Measurements from ENCODE around the gene PET117.

Gene PET117

DNA sequence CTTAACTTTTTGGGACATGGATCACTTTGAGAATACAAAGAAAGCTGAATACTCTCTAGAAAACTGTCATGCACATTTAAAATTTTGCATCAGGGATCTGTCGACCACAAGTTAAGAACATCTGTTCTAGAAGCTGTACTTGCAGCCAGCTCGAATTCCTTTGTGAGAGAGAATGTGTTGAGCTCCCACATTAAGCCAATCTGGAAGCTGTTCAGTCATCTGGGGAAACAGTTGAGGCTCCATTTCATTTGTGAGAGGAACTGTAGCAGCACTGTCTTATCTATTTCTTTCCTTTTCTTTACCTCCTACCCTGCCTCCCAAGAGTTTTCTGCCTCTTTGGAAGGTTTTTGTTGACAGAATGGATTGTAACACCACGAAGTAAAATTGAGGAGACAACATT, 50.8 kb downstream of the PET117 start:
- no peak for TF ChIP-seq ZFX (IDR thresholded peaks at IDR 0.05; ENCODE audit: borderline replicate concordance)
- TF ChIP-seq, protein P1, sequence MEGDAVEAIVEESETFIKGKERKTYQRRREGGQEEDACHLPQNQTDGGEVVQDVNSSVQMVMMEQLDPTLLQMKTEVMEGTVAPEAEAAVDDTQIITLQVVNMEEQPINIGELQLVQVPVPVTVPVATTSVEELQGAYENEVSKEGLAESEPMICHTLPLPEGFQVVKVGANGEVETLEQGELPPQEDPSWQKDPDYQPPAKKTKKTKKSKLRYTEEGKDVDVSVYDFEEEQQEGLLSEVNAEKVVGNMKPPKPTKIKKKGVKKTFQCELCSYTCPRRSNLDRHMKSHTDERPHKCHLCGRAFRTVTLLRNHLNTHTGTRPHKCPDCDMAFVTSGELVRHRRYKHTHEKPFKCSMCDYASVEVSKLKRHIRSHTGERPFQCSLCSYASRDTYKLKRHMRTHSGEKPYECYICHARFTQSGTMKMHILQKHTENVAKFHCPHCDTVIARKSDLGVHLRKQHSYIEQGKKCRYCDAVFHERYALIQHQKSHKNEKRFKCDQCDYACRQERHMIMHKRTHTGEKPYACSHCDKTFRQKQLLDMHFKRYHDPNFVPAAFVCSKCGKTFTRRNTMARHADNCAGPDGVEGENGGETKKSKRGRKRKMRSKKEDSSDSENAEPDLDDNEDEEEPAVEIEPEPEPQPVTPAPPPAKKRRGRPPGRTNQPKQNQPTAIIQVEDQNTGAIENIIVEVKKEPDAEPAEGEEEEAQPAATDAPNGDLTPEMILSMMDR (IDR thresholded peaks at IDR 0.05): no peak
- no peak overlapping the region for H3K27ac ChIP-seq

DNA sequence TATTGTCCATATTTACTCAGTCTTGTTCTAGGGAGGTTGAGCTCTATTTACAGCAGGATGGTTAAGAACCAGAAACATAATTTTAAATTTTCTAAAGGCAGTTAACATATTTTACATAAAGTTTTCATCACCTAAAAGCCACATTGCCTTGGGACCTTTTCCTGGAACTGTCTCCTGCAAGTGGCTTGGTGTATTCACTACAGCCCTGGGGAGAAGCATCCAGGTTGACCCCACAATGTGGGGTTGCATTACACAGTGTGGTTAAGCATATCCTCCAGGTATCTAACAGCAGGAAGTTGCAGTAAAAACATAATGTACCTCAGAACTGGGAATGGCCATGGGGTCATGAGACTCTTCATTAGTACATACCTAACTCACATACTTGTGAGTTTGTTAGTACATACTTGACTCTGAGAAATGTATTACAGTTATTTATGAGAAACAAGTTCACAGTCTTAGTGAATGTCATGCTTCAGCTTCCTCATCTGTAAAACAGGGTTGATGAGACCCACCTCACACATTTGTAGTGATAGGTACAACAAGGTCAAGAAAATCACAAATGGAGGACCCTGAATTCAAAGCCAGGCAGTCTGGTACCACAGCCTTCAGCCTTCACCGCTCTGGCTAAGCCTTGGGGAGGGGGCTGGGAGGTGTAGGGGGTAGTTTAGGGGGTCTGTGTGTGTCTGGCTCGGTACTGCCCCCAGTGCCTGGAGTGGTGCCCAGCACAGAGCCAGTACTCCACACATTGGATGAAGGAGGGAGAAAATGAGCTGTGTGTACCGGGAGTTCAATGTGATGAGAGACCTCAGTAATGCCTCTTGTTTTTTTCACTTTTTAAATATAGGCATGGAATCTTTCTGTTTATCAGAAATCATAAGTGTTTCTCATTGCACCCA, 52.9 kb downstream of the PET117 start:
- TF ChIP-seq, protein P1 (IDR thresholded peaks at IDR 0.05): no peak; the same call in 1 of the 2 replicates
- TF ChIP-seq ZFX (IDR thresholded peaks at IDR 0.05; ENCODE audit: borderline replicate concordance): no peak
- no peak overlapping the region for H3K27ac ChIP-seq

DNA sequence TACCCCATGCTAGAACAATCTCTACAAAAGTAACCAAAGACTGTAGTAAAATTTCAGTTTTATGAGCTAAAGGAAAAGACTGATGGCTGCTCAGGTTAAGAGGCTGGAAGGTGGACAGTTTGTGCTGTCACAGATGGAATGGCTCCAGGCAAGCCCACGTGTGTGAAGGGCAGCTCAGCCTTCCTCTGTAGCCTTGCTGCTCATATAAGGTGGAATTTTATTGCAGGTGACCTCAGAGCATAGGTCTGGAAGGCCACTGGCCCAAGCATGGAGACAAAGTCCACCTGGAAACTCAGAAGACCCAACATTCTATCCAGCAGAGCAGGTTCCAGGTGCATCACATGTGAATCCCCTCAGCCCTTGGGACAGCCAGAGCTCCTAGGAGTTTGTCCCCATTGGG, 53.6 kb downstream of the PET117 start:
- TF ChIP-seq ZFX (IDR thresholded peaks at IDR 0.05; ENCODE audit: borderline replicate concordance): no peak
- TF ChIP-seq, protein P1 (IDR thresholded peaks at IDR 0.05): no peak
- no peak overlapping the region for H3K27ac ChIP-seq

All from 22Rv1 (cell line).